Measurements from ENCODE around the gene GNPDA1.

Gene GNPDA1

GRCh38 chr5:141989720-141990119 lies 23.1 kb downstream of the GNPDA1 start:
- peaks cover 52% of the 10 kb centered on the region for H3K36me3 ChIP-seq (ENCODE audit: control insufficient read depth, insufficient read depth, low read length)
- H3K9ac ChIP-seq (ENCODE audit: low read depth, low read length): no peak overlapping the region
- H3K27ac ChIP-seq (ENCODE audit: low read depth, low read length): no peak overlapping the region
- H3K4me3 ChIP-seq (ENCODE audit: low read depth, low read length): no peak overlapping the region
- H3K27me3 ChIP-seq (ENCODE audit: control insufficient read depth, insufficient read depth, low read length): no peaks in the 10 kb centered on the region
- no peaks in the 10 kb centered on the region for H3K4me1 ChIP-seq (ENCODE audit: control insufficient read depth, insufficient read depth, low read length)
- no peaks in the 10 kb centered on the region for H3K9me3 ChIP-seq (ENCODE audit: control insufficient read depth, insufficient read depth, low read length)

GRCh38 chr5:141986072-141986471 lies 26.8 kb downstream of the GNPDA1 start:
- Histone ChIP-seq H3K27ac (ENCODE audit: low read depth, low read length) (no peak overlapping the region), H3K9me3 (ENCODE audit: control insufficient read depth, insufficient read depth, low read length) (no peaks in the 10 kb centered on the region), H3K36me3 (ENCODE audit: control insufficient read depth, insufficient read depth, low read length) (peaks cover 69% of the 10 kb centered on the region), H3K27me3 (ENCODE audit: control insufficient read depth, insufficient read depth, low read length) (no peaks in the 10 kb centered on the region), H3K9ac (ENCODE audit: low read depth, low read length) (no peak overlapping the region), H3K4me1 (ENCODE audit: control insufficient read depth, insufficient read depth, low read length) (no peaks in the 10 kb centered on the region), H3K4me3 (ENCODE audit: low read depth, low read length) (no peak overlapping the region)

GRCh38 chr5:141982626-141983025 lies 30.2 kb downstream of the GNPDA1 start:
- Histone ChIP-seq H3K36me3 (ENCODE audit: control insufficient read depth, insufficient read depth, low read length) (peaks cover 84% of the 10 kb centered on the region), H3K9me3 (ENCODE audit: control insufficient read depth, insufficient read depth, low read length) (no peaks in the 10 kb centered on the region), H3K27ac (ENCODE audit: low read depth, low read length) (no peak overlapping the region), H3K4me3 (ENCODE audit: low read depth, low read length) (no peak overlapping the region), H3K4me1 (ENCODE audit: control insufficient read depth, insufficient read depth, low read length) (no peaks in the 10 kb centered on the region), H3K27me3 (ENCODE audit: control insufficient read depth, insufficient read depth, low read length) (no peaks in the 10 kb centered on the region), H3K9ac (ENCODE audit: low read depth, low read length) (no peak overlapping the region)

GRCh38 chr5:141978389-141978788 lies 34.4 kb downstream of the GNPDA1 start:
- Histone ChIP-seq H3K4me3 (ENCODE audit: low read depth, low read length) (no peak overlapping the region), H3K27me3 (ENCODE audit: control insufficient read depth, insufficient read depth, low read length) (no peaks in the 10 kb centered on the region), H3K9ac (ENCODE audit: low read depth, low read length) (no peak overlapping the region), H3K9me3 (ENCODE audit: control insufficient read depth, insufficient read depth, low read length) (no peaks in the 10 kb centered on the region), H3K36me3 (ENCODE audit: control insufficient read depth, insufficient read depth, low read length) (peaks cover 80% of the 10 kb centered on the region), H3K27ac (ENCODE audit: low read depth, low read length) (no peak overlapping the region), H3K4me1 (ENCODE audit: control insufficient read depth, insufficient read depth, low read length) (no peaks in the 10 kb centered on the region)

- Histone ChIP-seq H3K27ac (ENCODE audit: low read depth, low read length) (no peak overlapping the region), H3K9ac (ENCODE audit: low read depth, low read length) (no peak overlapping the region), H3K4me1 (ENCODE audit: control insufficient read depth, insufficient read depth, low read length) (no peaks in the 10 kb centered on the region), H3K4me3 (ENCODE audit: low read depth, low read length) (no peak overlapping the region), H3K27me3 (ENCODE audit: control insufficient read depth, insufficient read depth, low read length) (no peaks in the 10 kb centered on the region), H3K9me3 (ENCODE audit: control insufficient read depth, insufficient read depth, low read length) (no peaks in the 10 kb centered on the region), H3K36me3 (ENCODE audit: control insufficient read depth, insufficient read depth, low read length) (peaks cover 58% of the 10 kb centered on the region)
Measured at GRCh38 chr5:141976176-141976575, 36.7 kb downstream of the GNPDA1 start.

GRCh38 chr5:141973871-141974595 lies 38.8 kb downstream of the GNPDA1 start:
- H3K4me3 ChIP-seq (ENCODE audit: low read depth, low read length): no peak overlapping the region
- no peaks in the 10 kb centered on the region for H3K27me3 ChIP-seq (ENCODE audit: control insufficient read depth, insufficient read depth, low read length)
- no peaks in the 10 kb centered on the region for H3K9me3 ChIP-seq (ENCODE audit: control insufficient read depth, insufficient read depth, low read length)
- peaks cover 43% of the 10 kb centered on the region for H3K36me3 ChIP-seq (ENCODE audit: control insufficient read depth, insufficient read depth, low read length)
- H3K27ac ChIP-seq (ENCODE audit: low read depth, low read length): no peak overlapping the region
- H3K4me1 ChIP-seq (ENCODE audit: control insufficient read depth, insufficient read depth, low read length): peaks cover 11% of the 10 kb centered on the region
- no peak overlapping the region for H3K9ac ChIP-seq (ENCODE audit: low read depth, low read length)

GRCh38 chr5:141969783-141970771 lies 42.8 kb downstream of the GNPDA1 start:
- H3K27ac ChIP-seq (ENCODE audit: low read depth, low read length): peak overlapping the region; percentile 94
- peaks cover 15% of the 10 kb centered on the region for H3K4me1 ChIP-seq (ENCODE audit: control insufficient read depth, insufficient read depth, low read length)
- H3K27me3 ChIP-seq (ENCODE audit: control insufficient read depth, insufficient read depth, low read length): no peaks in the 10 kb centered on the region
- peaks cover 16% of the 10 kb centered on the region for H3K36me3 ChIP-seq (ENCODE audit: control insufficient read depth, insufficient read depth, low read length)
- no peaks in the 10 kb centered on the region for H3K9me3 ChIP-seq (ENCODE audit: control insufficient read depth, insufficient read depth, low read length)
- H3K4me3 ChIP-seq (ENCODE audit: low read depth, low read length): peak overlapping the region; percentile 79
- peak overlapping the region; percentile 71; the same call in 1 of the 2 replicates for H3K9ac ChIP-seq (ENCODE audit: low read depth, low read length)

- Histone ChIP-seq H3K4me1 (ENCODE audit: control insufficient read depth, insufficient read depth, low read length) (peaks cover 15% of the 10 kb centered on the region), H3K27ac (ENCODE audit: low read depth, low read length) (peak within 1 kb of the TSS; percentile 94), H3K36me3 (ENCODE audit: control insufficient read depth, insufficient read depth, low read length) (peaks cover 6% of the 10 kb centered on the region), H3K9ac (ENCODE audit: low read depth, low read length) (peak within 1 kb of the TSS; percentile 71), H3K9me3 (ENCODE audit: control insufficient read depth, insufficient read depth, low read length) (no peaks in the 10 kb centered on the region), H3K27me3 (ENCODE audit: control insufficient read depth, insufficient read depth, low read length) (no peaks in the 10 kb centered on the region), H3K4me3 (ENCODE audit: low read depth, low read length) (peak within 1 kb of the TSS; percentile 79)
Measured at GRCh38 chr5:141968914-141969608, 43.8 kb downstream of the GNPDA1 start, which contains the start of gene RNF14. Gene RNF14, plus strand, starts transcription at chr5:141969105. Its CDS starts 4,484 bp downstream, at chr5:141973589.

GRCh38 chr5:141966963-141967333 lies 45.9 kb downstream of the GNPDA1 start:
- Histone ChIP-seq H3K9ac (ENCODE audit: low read depth, low read length) (no peak overlapping the region), H3K4me1 (ENCODE audit: control insufficient read depth, insufficient read depth, low read length) (peaks cover 15% of the 10 kb centered on the region), H3K27me3 (ENCODE audit: control insufficient read depth, insufficient read depth, low read length) (no peaks in the 10 kb centered on the region), H3K4me3 (ENCODE audit: low read depth, low read length) (no peak overlapping the region), H3K9me3 (ENCODE audit: control insufficient read depth, insufficient read depth, low read length) (no peaks in the 10 kb centered on the region), H3K36me3 (ENCODE audit: control insufficient read depth, insufficient read depth, low read length) (no peaks in the 10 kb centered on the region), H3K27ac (ENCODE audit: low read depth, low read length) (no peak overlapping the region)

- Histone ChIP-seq H3K4me3 (ENCODE audit: low read depth, low read length) (no peak overlapping the region), H3K9ac (ENCODE audit: low read depth, low read length) (no peak overlapping the region), H3K4me1 (ENCODE audit: control insufficient read depth, insufficient read depth, low read length) (peaks cover 15% of the 10 kb centered on the region), H3K9me3 (ENCODE audit: control insufficient read depth, insufficient read depth, low read length) (no peaks in the 10 kb centered on the region), H3K27me3 (ENCODE audit: control insufficient read depth, insufficient read depth, low read length) (no peaks in the 10 kb centered on the region), H3K36me3 (ENCODE audit: control insufficient read depth, insufficient read depth, low read length) (no peaks in the 10 kb centered on the region), H3K27ac (ENCODE audit: low read depth, low read length) (no peak overlapping the region)
Measured at GRCh38 chr5:141966275-141966962, 46.4 kb downstream of the GNPDA1 start.
